ENCODE results near the gene FAM217B. TPM values are rescaled to one million over a fixed set of nuclear protein-coding genes. Genes with fewer than 3 reads are reported as not detected.

The FAM217B gene
- total RNA-seq, 1 experiment from 2014 or later = 8.1 TPM

DNA sequence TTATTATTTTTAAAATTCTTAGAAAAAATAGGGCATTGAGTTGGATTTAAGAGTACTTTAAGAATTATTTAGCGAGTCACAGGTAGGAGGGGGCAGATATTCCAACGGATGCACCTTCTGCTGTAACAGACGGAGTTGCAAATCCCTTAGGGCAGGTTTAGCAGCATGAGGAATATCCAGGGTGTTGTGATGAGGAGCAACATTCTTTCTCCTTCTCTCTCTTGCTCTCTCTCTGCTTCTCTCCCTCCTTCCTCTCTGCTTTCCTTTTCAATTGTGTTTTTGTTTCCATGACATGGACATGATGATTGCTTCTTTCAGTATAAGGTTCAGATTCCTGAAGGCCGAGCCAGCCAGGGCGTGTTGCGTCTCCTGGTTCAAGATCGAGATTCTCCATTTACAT is 46.9 kb downstream of the FAM217B start:
- H3K9me2 ChIP-seq (ENCODE audit: insufficient read depth) = no peaks in the 10 kb centered on the region
- intact Hi-C loops (cut with micrococcal nuclease) = no loop called here
- H3K4me1 ChIP-seq (ENCODE audit: control insufficient read depth in 1 of 2, insufficient read depth in 2 of 2, low read length in 2 of 2) = peaks cover 17 to 30% of the 10 kb centered on the region in 2 experiments
- no peak for ATAC-seq
- H3K79me2 ChIP-seq (ENCODE audit: insufficient read depth, low read length) = no peaks in the 10 kb centered on the region
- peak overlapping the region; percentile 2 for H2AFZ ChIP-seq (ENCODE audit: low read depth, low read length, poor library complexity, severe bottlenecking)
- RAD21 ChIA-PET (ENCODE audit: low non-redundant PET in 1 of 2, low total read pairs in 2 of 2, uncharacterized antibody in 2 of 2, unreplicated experiment in 2 of 2) = no interaction called here
- no TSS peak for BruUV-seq (replicated peaks)
- no peaks in the 10 kb centered on the region for H4K20me1 ChIP-seq (ENCODE audit: insufficient read depth)
- no peaks in the 10 kb centered on the region for H3K9me3 ChIP-seq (ENCODE audit: control insufficient read depth in 1 of 2, insufficient read depth in 1 of 2, low read depth in 1 of 2, low read length in 2 of 2)
- no peaks in the 10 kb centered on the region for H3K27me3 ChIP-seq (ENCODE audit: insufficient read depth, low read length)
- CTCF ChIA-PET = interaction anchor here (1.0 kb wide), 1 partner anchor 47 kb away, joined by 3 read pairs; the partner anchor contains the start of genes FAM217B and PPP1R3D
- no peaks in the 10 kb centered on the region for H3K36me3 ChIP-seq (ENCODE audit: control insufficient read depth in 1 of 2, insufficient read depth in 2 of 2, low read length in 2 of 2)
- no peak overlapping the region for H3K27ac ChIP-seq (ENCODE audit: low read depth, low read length)
- H3K9ac ChIP-seq (ENCODE audit: low read length) = no peak overlapping the region
- H3K4me3 ChIP-seq (replicated peaks in 1 of 2; ENCODE audit: low read depth in 1 of 2, low read length in 2 of 2) = no peak overlapping the region
- TF ChIP-seq JUND (IDR thresholded peaks at IDR 0.05) (no peak), ELF1 (IDR thresholded peaks at IDR 0.05; ENCODE audit: borderline replicate concordance, low read depth) (no peak), RAD21 (IDR thresholded peaks at IDR 0.05; ENCODE audit: low read depth) (no peak), CEBPB (IDR thresholded peaks at IDR 0.05; ENCODE audit: low read depth) (no peak), EGR1 (IDR thresholded peaks at IDR 0.05; ENCODE audit: low read depth) (no peak), EZH2phosphoT487 (IDR thresholded peaks at IDR 0.05; ENCODE audit: borderline replicate concordance) (no peak), SP1 (IDR thresholded peaks at IDR 0.05; ENCODE audit: low read depth) (no peak), EZH2 (IDR thresholded peaks at IDR 0.05) (no peak), SIN3A (IDR thresholded peaks at IDR 0.05; ENCODE audit: low read depth) (no peak), ZNF274 (IDR thresholded peaks at IDR 0.05; ENCODE audit: low read depth, low read length) (no peak), POLR2A (IDR thresholded peaks at IDR 0.05; ENCODE audit: borderline replicate concordance, extremely low read depth, insufficient read depth, insufficient read length) (no peak), YY1 (IDR thresholded peaks at IDR 0.05; ENCODE audit: extremely low read depth, insufficient replicate concordance, low read depth, low read length) (no peak)
- TF ChIP-seq, protein P1, sequence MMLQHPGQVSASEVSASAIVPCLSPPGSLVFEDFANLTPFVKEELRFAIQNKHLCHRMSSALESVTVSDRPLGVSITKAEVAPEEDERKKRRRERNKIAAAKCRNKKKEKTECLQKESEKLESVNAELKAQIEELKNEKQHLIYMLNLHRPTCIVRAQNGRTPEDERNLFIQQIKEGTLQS (IDR thresholded peaks at IDR 0.05) = no peak
- TF ChIP-seq, protein P2, sequence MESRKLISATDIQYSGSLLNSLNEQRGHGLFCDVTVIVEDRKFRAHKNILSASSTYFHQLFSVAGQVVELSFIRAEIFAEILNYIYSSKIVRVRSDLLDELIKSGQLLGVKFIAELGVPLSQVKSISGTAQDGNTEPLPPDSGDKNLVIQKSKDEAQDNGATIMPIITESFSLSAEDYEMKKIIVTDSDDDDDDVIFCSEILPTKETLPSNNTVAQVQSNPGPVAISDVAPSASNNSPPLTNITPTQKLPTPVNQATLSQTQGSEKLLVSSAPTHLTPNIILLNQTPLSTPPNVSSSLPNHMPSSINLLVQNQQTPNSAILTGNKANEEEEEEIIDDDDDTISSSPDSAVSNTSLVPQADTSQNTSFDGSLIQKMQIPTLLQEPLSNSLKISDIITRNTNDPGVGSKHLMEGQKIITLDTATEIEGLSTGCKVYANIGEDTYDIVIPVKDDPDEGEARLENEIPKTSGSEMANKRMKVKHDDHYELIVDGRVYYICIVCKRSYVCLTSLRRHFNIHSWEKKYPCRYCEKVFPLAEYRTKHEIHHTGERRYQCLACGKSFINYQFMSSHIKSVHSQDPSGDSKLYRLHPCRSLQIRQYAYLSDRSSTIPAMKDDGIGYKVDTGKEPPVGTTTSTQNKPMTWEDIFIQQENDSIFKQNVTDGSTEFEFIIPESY (IDR thresholded peaks at IDR 0.05; ENCODE audit: extremely low read depth, insufficient replicate concordance, low read length) = no peak
- TF ChIP-seq, protein P3, sequence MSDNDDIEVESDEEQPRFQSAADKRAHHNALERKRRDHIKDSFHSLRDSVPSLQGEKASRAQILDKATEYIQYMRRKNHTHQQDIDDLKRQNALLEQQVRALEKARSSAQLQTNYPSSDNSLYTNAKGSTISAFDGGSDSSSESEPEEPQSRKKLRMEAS (IDR thresholded peaks at IDR 0.05) = no peak
- TF ChIP-seq, protein P4, sequence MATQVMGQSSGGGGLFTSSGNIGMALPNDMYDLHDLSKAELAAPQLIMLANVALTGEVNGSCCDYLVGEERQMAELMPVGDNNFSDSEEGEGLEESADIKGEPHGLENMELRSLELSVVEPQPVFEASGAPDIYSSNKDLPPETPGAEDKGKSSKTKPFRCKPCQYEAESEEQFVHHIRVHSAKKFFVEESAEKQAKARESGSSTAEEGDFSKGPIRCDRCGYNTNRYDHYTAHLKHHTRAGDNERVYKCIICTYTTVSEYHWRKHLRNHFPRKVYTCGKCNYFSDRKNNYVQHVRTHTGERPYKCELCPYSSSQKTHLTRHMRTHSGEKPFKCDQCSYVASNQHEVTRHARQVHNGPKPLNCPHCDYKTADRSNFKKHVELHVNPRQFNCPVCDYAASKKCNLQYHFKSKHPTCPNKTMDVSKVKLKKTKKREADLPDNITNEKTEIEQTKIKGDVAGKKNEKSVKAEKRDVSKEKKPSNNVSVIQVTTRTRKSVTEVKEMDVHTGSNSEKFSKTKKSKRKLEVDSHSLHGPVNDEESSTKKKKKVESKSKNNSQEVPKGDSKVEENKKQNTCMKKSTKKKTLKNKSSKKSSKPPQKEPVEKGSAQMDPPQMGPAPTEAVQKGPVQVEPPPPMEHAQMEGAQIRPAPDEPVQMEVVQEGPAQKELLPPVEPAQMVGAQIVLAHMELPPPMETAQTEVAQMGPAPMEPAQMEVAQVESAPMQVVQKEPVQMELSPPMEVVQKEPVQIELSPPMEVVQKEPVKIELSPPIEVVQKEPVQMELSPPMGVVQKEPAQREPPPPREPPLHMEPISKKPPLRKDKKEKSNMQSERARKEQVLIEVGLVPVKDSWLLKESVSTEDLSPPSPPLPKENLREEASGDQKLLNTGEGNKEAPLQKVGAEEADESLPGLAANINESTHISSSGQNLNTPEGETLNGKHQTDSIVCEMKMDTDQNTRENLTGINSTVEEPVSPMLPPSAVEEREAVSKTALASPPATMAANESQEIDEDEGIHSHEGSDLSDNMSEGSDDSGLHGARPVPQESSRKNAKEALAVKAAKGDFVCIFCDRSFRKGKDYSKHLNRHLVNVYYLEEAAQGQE (IDR thresholded peaks at IDR 0.05; ENCODE audit: low read depth) = no peak
- TF ChIP-seq, protein P5, sequence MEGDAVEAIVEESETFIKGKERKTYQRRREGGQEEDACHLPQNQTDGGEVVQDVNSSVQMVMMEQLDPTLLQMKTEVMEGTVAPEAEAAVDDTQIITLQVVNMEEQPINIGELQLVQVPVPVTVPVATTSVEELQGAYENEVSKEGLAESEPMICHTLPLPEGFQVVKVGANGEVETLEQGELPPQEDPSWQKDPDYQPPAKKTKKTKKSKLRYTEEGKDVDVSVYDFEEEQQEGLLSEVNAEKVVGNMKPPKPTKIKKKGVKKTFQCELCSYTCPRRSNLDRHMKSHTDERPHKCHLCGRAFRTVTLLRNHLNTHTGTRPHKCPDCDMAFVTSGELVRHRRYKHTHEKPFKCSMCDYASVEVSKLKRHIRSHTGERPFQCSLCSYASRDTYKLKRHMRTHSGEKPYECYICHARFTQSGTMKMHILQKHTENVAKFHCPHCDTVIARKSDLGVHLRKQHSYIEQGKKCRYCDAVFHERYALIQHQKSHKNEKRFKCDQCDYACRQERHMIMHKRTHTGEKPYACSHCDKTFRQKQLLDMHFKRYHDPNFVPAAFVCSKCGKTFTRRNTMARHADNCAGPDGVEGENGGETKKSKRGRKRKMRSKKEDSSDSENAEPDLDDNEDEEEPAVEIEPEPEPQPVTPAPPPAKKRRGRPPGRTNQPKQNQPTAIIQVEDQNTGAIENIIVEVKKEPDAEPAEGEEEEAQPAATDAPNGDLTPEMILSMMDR (IDR thresholded peaks at IDR 0.05 in 2 of 3, conservative IDR thresholded peaks at IDR 0.05 in 1 of 3; ENCODE audit: borderline replicate concordance in 1 of 3, insufficient read depth in 1 of 3, low read depth in 2 of 3, low read length in 2 of 3) = no peak
- peak overlapping the region; percentile 62 for H3K4me2 ChIP-seq (ENCODE audit: low read length)
- no peak for DNase-seq (ENCODE audit: low read depth, low spot score)
- POLR2A ChIA-PET = no interaction called here

All from HCT116 (cell line).